HG02938 (cell line): ENCODE data around the gene GBA3.

Experiments
- ATAC-seq: cut with Tn5 transposase; IDR thresholded peaks from one replicate; pipeline ENCODE4 v1.9.1; 2021; ENCODE audit warnings: mild to moderate bottlenecking, moderate library complexity; ENCODE audit not compliant: unreplicated experiment

The GBA3 gene

DNA sequence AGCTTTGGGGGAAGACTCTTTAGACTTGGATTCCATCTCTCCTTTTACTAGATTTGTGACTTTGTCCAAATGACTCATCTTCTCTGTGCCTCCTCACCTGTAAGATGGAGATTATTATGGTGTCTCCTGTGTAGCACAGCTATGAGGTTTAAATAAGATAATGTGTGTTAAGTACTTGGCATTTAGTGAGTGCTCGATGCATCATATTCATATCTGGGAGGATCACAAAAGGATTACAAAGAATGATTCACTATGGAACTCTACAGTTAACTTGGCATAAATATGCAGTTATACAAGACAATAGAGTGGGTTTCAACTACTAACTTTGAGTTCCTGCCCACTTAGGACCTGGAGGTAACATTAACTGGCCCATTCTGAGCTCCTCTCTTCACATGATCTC, 2.3 kb downstream of the GBA3 start:
- ATAC-seq = no peak

- no peak for ATAC-seq
These were observed 3.2 kb downstream of the GBA3 start for GRCh38 chr4:22695917-22696316.

GRCh38 chr4:22703912-22704311, 11.2 kb downstream of the GBA3 start:
- no peak for ATAC-seq

DNA sequence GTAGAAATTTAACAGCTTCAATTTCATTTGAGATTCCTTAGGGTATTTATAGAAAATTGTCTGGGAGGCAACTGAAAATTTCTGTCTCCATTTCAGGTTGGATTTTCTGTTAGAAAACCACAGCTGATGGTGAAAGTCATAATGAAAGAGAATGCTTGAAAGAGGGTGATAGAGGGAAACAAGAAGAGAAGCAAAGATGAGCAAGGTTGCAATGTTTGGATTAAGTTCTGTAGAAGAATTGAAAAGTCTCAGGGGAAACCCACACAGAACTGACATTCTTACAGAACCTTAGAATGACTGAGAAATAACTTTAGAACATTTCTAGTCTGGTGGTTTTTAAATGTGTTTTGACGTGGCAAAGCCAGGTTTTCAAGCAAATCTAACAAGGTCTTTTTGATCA, 14.7 kb downstream of the GBA3 start:
- peak; percentile 88 for ATAC-seq

DNA sequence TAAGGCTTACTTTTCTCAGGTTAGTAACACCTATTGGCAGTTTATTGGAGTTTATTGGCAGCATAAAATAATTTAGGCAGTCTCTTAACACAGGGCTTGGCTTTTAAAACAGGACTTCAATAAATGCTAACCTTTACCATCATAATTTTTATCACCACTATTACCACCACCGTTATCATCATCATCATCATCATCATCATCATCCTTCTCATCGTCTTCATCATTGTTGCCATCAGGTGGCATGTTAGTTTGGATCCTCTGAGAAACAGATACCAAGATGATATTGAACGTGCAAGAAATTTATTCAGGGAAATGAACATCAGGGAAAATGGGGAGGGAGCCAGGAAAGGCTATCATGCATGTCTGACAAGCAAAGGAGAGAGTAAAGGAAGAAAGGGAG, 16.2 kb downstream of the GBA3 start:
- ATAC-seq = no peak

DNA sequence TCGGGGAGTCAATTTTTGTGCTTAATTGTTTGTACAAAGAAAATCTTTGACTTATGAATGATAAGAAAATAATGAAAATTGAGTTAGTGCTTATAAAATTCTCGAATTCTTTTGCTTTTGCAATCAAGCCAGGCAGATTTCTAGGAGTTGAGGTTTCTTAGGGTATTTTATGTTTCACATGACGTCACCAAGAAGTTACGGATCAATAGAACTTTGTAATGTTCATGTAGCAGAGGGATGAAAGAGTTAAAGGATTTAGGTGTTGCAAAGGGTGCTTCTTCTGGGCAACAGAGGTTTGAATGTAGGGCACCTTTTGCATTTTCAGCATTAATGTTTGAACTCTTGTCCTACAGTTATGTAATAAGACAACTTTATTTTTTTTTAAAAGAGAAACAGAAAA, 19.4 kb downstream of the GBA3 start:
- no peak for ATAC-seq

DNA sequence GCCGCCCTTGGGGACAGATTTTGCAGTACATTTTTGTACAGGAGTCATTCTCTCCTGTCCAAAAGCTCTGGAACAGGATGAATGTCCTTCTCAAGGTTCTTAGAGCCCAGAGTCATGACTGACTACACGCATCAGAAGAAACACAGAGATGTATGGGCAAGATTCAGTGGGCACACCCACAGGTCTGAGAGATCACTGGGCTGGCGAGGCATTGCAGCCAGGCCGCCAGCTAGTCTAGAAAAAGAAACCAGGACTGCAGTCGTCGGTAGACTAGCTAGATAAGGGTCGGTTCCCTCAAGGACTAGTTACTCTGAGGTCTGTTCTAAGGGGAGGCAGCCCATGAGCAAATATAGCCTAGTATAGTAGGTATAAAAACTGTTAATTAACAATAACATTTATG, 19.8 kb downstream of the GBA3 start:
- ATAC-seq = no peak

DNA sequence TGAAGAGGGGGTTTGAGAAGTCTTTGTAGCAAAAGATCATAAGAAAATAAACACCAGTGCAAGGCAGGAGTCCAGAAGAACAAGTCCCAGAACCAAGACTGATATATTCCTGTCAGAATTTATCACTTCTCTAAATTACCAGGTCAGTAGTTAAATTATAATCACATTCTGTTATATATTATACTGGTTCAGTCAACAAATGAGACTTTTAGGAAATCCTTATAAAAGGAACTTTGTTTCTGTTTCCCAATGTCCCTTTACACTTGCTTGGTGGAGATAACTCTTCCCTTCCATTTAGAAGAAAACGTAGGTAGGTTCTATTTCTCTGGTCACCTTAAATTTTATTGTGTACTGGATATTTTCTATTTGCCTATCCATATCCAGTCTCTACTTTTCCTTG, 21.1 kb downstream of the GBA3 start:
- no peak for ATAC-seq

- ATAC-seq = no peak
These were observed 26.5 kb downstream of the GBA3 start for GRCh38 chr4:22719218-22719617.

DNA sequence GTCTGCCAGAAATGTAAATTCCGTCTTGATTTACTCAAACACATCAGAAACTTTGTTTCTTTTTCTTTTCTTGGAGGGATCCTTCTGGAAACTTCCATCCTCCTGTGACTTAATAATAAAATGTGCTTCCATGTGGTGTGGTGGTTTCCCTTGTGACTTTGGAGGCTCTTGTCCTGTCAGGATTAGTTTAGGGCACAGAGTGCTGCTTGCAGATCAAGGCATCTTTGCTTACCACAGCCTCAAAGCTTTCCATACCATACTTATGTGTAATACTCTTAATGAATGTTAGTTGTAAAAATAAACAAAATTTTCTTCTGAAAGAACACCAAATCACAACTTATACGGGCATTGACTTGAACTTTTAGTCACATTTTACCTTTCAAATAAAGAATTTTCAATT, 27.4 kb downstream of the GBA3 start:
- ATAC-seq = no peak

DNA sequence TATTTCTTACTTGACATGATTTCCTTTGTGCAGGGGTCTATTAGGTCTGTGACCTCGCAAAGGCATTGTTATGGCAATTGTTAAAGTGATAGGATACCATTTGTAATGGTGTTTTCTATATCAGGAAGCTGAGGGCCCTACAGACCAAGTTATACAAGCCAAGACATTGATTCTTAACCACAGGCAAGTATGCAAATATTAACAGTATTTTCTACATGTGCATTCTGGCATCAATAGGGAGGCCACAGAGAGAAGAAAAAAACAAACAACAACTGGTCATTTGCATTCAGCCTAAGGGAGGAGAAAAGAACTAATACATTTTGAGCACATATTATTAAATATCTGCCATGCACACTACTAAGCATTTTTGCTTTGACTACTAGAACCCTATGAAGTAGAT, 28.5 kb downstream of the GBA3 start:
- ATAC-seq = peak; percentile 66

- peak; percentile 61 for ATAC-seq
These were observed 37.3 kb downstream of the GBA3 start for GRCh38 chr4:22730021-22730420.

DNA sequence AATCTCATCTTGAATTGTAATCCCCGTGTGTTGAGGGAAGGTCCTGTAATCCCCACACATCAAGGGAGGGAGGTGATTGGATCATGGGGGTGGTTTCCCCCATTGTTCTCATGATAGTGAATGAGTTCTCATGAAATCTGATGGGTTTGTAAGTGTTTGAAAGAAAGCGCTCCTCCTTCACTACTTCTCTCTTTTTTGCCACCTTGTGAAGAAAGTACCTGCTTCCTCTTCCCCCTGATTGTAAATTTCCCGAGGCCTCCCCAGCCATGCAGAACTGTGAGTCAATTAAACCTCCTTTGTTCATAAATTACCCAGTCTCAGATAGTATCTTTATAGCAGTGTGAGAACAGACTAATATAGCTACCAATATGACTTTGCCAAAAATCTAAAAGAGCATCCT, 41.1 kb downstream of the GBA3 start:
- ATAC-seq = no peak

DNA sequence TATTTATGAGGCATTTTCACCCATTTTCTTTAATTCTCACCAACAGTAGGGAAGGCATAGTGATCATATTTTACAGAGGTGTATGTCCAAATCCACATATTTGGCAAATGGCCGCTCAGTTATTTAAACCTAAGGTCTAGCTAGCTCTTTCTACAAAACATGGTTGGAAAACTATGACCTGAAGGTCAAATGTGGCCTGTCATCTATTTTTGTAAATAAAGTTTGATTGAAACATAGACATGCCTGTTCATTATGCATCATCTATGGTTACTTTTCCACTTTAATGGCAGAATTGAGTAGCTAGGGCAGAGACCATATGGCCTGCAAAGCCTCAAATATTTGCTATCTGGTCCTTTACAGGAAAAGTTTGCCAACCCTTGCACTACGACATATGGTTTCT, 44.2 kb downstream of the GBA3 start:
- no peak for ATAC-seq

DNA sequence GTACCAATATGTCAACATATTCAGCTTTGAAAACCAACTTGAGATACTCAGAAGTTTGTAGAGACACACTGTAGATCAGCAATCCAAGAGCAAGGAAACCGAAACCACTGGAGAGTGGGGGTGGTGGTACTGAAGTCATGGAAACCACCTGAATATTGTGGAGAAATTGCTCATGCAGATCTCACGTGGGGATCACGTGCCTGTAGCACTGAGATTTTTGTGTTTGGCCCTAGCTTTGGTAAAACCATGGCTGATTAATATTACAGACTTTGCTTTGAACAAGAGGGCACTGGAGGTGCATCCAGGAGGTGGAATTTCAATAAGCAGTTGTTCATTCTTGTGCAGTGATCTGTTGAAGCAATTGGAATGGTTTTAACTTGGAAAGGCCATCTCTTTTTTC, 47.2 kb downstream of the GBA3 start:
- ATAC-seq = no peak

- no peak for ATAC-seq
These were observed 49.0 kb downstream of the GBA3 start for GRCh38 chr4:22741744-22742143.

DNA sequence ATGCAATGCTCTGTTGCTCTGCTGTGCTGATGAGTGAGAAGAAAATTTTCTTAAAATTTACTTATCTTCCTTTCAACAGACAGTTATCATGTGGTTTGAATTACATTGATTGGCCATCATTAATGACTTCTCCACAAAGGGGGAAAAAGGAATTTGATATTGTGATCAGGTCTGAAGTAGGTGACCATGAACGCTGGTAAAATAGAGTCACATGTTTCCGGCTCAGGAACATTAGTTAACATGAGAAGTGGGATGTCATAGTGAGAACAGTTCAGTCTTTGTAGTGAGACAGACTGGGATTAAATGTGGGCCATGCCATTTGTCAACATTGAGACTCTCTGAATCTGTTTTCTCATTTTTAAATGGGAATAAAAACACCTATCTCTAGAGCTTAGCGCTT, 50.6 kb downstream of the GBA3 start:
- no peak for ATAC-seq

GRCh38 chr4:22744478-22745062, 51.8 kb downstream of the GBA3 start:
- no peak for ATAC-seq

DNA sequence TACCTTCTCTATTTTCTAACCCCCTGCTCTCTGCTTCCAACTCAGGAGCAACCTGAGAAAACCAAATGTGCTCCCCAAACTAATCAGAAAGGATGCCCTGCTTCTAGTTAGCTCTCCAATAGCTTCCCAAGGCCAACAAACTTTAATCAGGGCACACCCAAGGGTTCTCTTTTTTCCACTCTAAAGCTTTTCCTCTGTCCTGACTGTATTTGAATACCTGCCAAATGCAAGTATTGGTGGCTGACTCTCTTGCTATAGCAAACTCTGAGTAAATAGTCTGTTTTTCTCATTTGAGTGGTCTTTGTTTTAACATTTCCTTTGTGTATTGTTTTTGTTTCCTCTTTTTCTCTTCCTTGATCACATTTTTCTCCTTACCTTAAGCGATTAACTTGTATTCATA, 52.5 kb downstream of the GBA3 start:
- ATAC-seq = no peak

- no peak for ATAC-seq
These were observed 61.4 kb downstream of the GBA3 start for GRCh38 chr4:22754116-22754515.

GRCh38 chr4:22762548-22762947, 69.8 kb downstream of the GBA3 start:
- ATAC-seq = no peak

DNA sequence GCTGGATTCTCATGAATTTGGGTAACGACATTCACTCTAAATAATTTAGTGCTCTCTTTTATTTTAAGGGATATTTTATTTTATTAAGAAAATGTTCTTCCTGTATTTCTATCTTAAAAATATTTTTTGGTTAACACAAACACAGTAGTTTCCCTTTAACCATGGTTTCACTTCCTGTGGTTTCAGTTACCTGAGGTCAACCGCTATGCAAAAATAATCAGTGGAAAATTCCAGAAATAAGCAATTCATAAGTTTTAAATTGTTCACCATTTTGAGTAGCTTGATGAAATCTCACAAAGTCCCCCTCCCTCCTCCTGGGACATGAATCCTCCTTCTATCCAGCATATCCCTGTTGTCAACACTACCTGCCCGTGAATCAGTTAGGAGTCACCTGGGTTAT, 71.4 kb downstream of the GBA3 start:
- ATAC-seq = peak; percentile 64

GRCh38 chr4:22766068-22766467, 73.3 kb downstream of the GBA3 start:
- ATAC-seq = no peak
